Left forelimb (tissue), 1 donor: ENCODE results near the gene RNF11.

ENCODE experiments used
- DNase-seq: peaks from one replicate; pipeline ENCODE4 v3.0.0-alpha.2; 2018; ENCODE audit warnings: low spot score

RNF11 gene

GRCh38 chr1:51265618-51266017, 29.5 kb downstream of the RNF11 start:
- no peak for DNase-seq

GRCh38 chr1:51266181-51266580, 30.1 kb downstream of the RNF11 start:
- no peak for DNase-seq

GRCh38 chr1:51266791-51267190, 30.7 kb downstream of the RNF11 start:
- DNase-seq = no peak

GRCh38 chr1:51268634-51269033, 32.6 kb downstream of the RNF11 start:
- DNase-seq = no peak

GRCh38 chr1:51270751-51271150, 34.7 kb downstream of the RNF11 start:
- no peak for DNase-seq

- DNase-seq = no peak
Observed at GRCh38 chr1:51272916-51273315, 36.8 kb downstream of the RNF11 start.

- no peak for DNase-seq
Observed at GRCh38 chr1:51274676-51275075, 38.6 kb downstream of the RNF11 start.

GRCh38 chr1:51276286-51276685, 40.2 kb downstream of the RNF11 start:
- no peak for DNase-seq

- no peak for DNase-seq
Observed at GRCh38 chr1:51280321-51280978, 44.4 kb downstream of the RNF11 start.

GRCh38 chr1:51281807-51282206, 45.7 kb downstream of the RNF11 start:
- DNase-seq = no peak

GRCh38 chr1:51282605-51283004, 46.5 kb downstream of the RNF11 start:
- DNase-seq = no peak

- no peak for DNase-seq
Observed at GRCh38 chr1:51283979-51284378, 47.9 kb downstream of the RNF11 start.

GRCh38 chr1:51284487-51284954, 48.4 kb downstream of the RNF11 start:
- DNase-seq = no peak

GRCh38 chr1:51285055-51285454, 49.0 kb downstream of the RNF11 start:
- DNase-seq = no peak

- DNase-seq = no peak
Observed at GRCh38 chr1:51287966-51288365, 51.9 kb downstream of the RNF11 start.

- DNase-seq = no peak
Observed at GRCh38 chr1:51288578-51288977, 52.5 kb downstream of the RNF11 start.

GRCh38 chr1:51289676-51290488, 53.8 kb downstream of the RNF11 start:
- no peak for DNase-seq

GRCh38 chr1:51290489-51290847, 54.4 kb downstream of the RNF11 start:
- no peak for DNase-seq

GRCh38 chr1:51293898-51294515, 57.9 kb downstream of the RNF11 start:
- DNase-seq = no peak

- DNase-seq = no peak
Observed at GRCh38 chr1:51294566-51295184, 58.6 kb downstream of the RNF11 start.

GRCh38 chr1:51295926-51296325, 59.9 kb downstream of the RNF11 start:
- no peak for DNase-seq
